Body of pancreas (tissue), 4 donors: ENCODE data around the gene KCNJ18. TPM values are rescaled to one million over a fixed set of nuclear protein-coding genes. Genes with fewer than 3 reads are reported as not detected.
"Not testable (repeated sequence)": the region's sequence is repeated elsewhere in the genome, so short reads cannot be mapped to it uniquely, and the experiment has no call there.

Experiments
- ATAC-seq: fragments of 150-250 bp; one replicate; pipeline ENCODE4 v1.9.1; 2016
- DNase-seq, 4 donors: peaks; one replicate each; pipeline ENCODE4 v3.0.0-alpha.2; 2019
- H3K27ac ChIP-seq, 4 donors: fragments of 200-600 bp; sonication (generic); 1 replicate in 3 of 4; 2 replicates in 1 of 4; pipeline versions ENCODE4 v1.5.1 to v1.6.1; 2016 to 2019; ENCODE audit warnings: mild to moderate bottlenecking in 1 of 4, mixed read lengths in 1 of 4, moderate library complexity in 1 of 4
- H3K27me3 ChIP-seq, 2 donors: fragments of 200-600 bp; sonication (generic); one replicate each; pipeline ENCODE4 v1.6.0; 2016; ENCODE audit warnings: mild to moderate bottlenecking in 1 of 2
- H3K36me3 ChIP-seq, 2 donors: fragments of 200-600 bp; sonication (generic); replicated peaks in 1 of 2; 2 replicates each; pipeline ENCODE4 v1.5.1; 2016; ENCODE audit warnings: low read depth in 2 of 2; ENCODE audit not compliant: insufficient read depth in 1 of 2
- H3K4me1 ChIP-seq: fragments of 200-600 bp; sonication (generic); one replicate; pipeline ENCODE4 v1.6.0; 2016
- H3K4me3 ChIP-seq, 2 donors: fragments of 200-600 bp; sonication (generic); 1 replicate in 1 of 2; 2 replicates in 1 of 2; pipeline ENCODE4 v1.5.1; 2016 to 2019
- H3K9me3 ChIP-seq, 3 donors: fragments of 200-600 bp; sonication (generic); 1 replicate in 2 of 3; 2 replicates in 1 of 3; pipeline ENCODE4 v1.5.1; 2016
- CTCF ChIP-seq, 7 experiments: fragments of 450-650 bp in 4 of 7; fragments of 200-600 bp in 3 of 7; sonication (generic) in 3 of 7; IDR thresholded peaks; one replicate each; pipeline ENCODE4 v1.5.1; 2016 to 2019; ENCODE audit warnings: antibody characterized with exemption in 7 of 7
- POLR2A ChIP-seq, 3 donors: fragments of 450-650 bp; IDR thresholded peaks; one replicate each; pipeline ENCODE4 v1.6.1; 2016; ENCODE audit warnings: antibody characterized with exemption in 3 of 3, mild to moderate bottlenecking in 2 of 3
- WGBS, 2 donors: methylation state at CpG; one replicate each; pipeline ENCODE4 v1.1.5; 2017; 5-methylcytosine and 5-hydroxymethylcytosine counted together
- intact Hi-C: fragments of 100-400 bp; cut with DNase I; formaldehyde crosslinking; loops from one replicate; pipeline ENCODE4 v1.15.1; 2023
- total RNA-seq, 2 donors: library from RNA; depleted of rRNA; stranded (reverse); fragments of >200 nt; gene quantifications; one replicate each; pipeline ENCODE4 v1.1.0, GENCODE V29; 2016

KCNJ18 gene
- total RNA-seq, 2 donors from 2014 or later: not detected

GRCh38 chr17:21674242-21674731, 18.0 kb upstream of the KCNJ18 start:
- intact Hi-C loops: no loop called here
- Histone ChIP-seq H3K4me3 (no peak overlapping the region), H3K36me3 (no peaks in the 10 kb centered on the region), H3K4me1 (no peaks in the 10 kb centered on the region), H3K27me3 (no peaks in the 10 kb centered on the region), H3K27ac (no peak overlapping the region), H3K9me3 (no peaks in the 10 kb centered on the region)
- DNase-seq: no peak
- 83% methylated on average over 43 of the region's 43 CpGs for WGBS, 2 donors
- no peak for TF ChIP-seq CTCF (IDR thresholded peaks at IDR 0.05)
- TF ChIP-seq POLR2A (IDR thresholded peaks at IDR 0.05): no peak
- ATAC-seq: no peak

GRCh38 chr17:21674891-21675738, 17.2 kb upstream of the KCNJ18 start:
- ATAC-seq, H3K36me3 ChIP-seq, H3K4me3 ChIP-seq, H3K27ac ChIP-seq, intact Hi-C loops, H3K27me3 ChIP-seq, H3K9me3 ChIP-seq, DNase-seq, H3K4me1 ChIP-seq: not testable (repeated sequence)
- WGBS, 2 donors: 56 to 63% methylated on average over 16 to 17 of the region's 17 CpGs

- H3K4me1 ChIP-seq, H3K27ac ChIP-seq, H3K4me3 ChIP-seq, H3K9me3 ChIP-seq, H3K27me3 ChIP-seq, DNase-seq, intact Hi-C loops, ATAC-seq, H3K36me3 ChIP-seq: not testable (repeated sequence)
- WGBS, 2 donors: 41 to 48% methylated on average over 3 of the region's 3 CpGs
Measured at GRCh38 chr17:21675739-21676130, 16.6 kb upstream of the KCNJ18 start.

- H3K9me3 ChIP-seq: no peaks in the 10 kb centered on the region
- intact Hi-C loops: no loop called here
- no peak overlapping the region for H3K27ac ChIP-seq
- WGBS, 2 donors: 68 to 71% methylated on average over 29 to 30 of the region's 30 CpGs
- no peaks in the 10 kb centered on the region for H3K4me1 ChIP-seq
- DNase-seq (no peak), ATAC-seq (no peak)
- H3K36me3 ChIP-seq: no peaks in the 10 kb centered on the region
- H3K4me3 ChIP-seq: no peak overlapping the region
- no peaks in the 10 kb centered on the region for H3K27me3 ChIP-seq
- TF ChIP-seq POLR2A (IDR thresholded peaks at IDR 0.05) (no peak), CTCF (IDR thresholded peaks at IDR 0.05) (no peak)
Measured at GRCh38 chr17:21676281-21677111, 15.8 kb upstream of the KCNJ18 start.

- no peak overlapping the region for H3K27ac ChIP-seq
- TF ChIP-seq CTCF (IDR thresholded peaks at IDR 0.05) (no peak), POLR2A (IDR thresholded peaks at IDR 0.05) (no peak)
- no peak for ATAC-seq
- H3K9me3 ChIP-seq: no peaks in the 10 kb centered on the region
- no peak for DNase-seq
- no peaks in the 10 kb centered on the region for H3K27me3 ChIP-seq
- H3K36me3 ChIP-seq: no peaks in the 10 kb centered on the region
- H3K4me3 ChIP-seq: no peak overlapping the region
- intact Hi-C loops: no loop called here
- no peaks in the 10 kb centered on the region for H3K4me1 ChIP-seq
- 50 to 61% methylated on average over 15 of the region's 15 CpGs for WGBS, 2 donors
Measured at GRCh38 chr17:21677126-21677910, 15.0 kb upstream of the KCNJ18 start.
